Measurements from ENCODE around the gene CLCF1.

The CLCF1 gene

DNA sequence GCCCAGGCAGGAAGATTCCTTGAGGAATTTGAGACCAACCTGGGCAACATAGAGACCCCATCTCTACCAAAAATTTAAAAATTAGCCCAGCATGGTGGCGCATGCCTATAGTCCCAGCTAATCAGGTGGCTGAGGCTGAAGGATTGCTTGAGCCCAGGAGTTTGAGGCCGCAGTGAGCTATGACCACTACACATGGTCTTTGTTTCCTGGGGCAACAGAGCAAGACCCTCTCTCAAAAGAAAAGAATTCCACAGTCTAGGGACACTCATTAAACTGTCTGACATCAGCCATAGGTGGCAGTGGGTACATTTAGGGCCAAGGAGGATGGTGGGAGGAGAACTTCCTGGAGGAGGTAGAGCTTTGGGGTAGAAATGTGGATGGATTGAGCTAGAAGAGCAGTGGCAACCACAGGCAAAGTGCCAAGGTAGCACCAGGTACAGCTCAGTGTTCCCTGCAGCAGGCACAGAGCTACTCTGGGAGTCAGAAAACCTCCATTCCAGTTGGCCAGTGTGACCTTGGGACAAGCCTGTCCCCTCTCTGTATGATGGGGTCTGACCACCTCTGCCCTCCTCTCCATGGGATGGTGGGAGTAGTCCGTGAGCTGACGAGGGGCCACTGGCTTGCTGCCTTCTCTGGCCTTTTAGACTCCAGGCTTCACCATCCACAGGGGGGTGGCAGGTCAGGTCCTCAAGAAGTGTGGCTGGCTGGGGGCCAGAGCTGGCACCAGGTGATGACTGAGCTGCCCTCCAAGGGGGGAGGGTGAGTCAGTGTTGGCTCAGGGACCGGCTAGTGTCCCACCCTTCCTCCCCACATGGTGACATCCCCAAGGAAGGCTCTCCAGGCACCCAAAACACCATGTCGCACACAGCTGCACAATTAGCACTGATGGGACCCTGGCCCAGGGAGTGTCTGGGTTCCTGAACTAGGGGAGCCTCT is 3.7 kb upstream of the CLCF1 start:
- no peak overlapping the region for H3K4me3 ChIP-seq (ENCODE audit: low read depth, low read length)
- TF ChIP-seq CTCF (IDR thresholded peaks at IDR 0.05; ENCODE audit: control insufficient read depth, extremely low read depth, insufficient read depth): no peak
- no peak for DNase-seq (ENCODE audit: low read depth)

GRCh38 chr11:67376063-67376820 is 2.8 kb upstream of the CLCF1 start:
- TF ChIP-seq CTCF (IDR thresholded peaks at IDR 0.05; ENCODE audit: control insufficient read depth, extremely low read depth, insufficient read depth): no peak
- no peak for DNase-seq (ENCODE audit: low read depth)
- H3K4me3 ChIP-seq (ENCODE audit: low read depth, low read length): no peak overlapping the region

- TF ChIP-seq CTCF (IDR thresholded peaks at IDR 0.05; ENCODE audit: control insufficient read depth, extremely low read depth, insufficient read depth): no peak
- H3K4me3 ChIP-seq (ENCODE audit: low read depth, low read length): no peak overlapping the region
- no peak for DNase-seq (ENCODE audit: low read depth)
Observed at GRCh38 chr11:67375320-67376055, 2.1 kb upstream of the CLCF1 start.

DNA sequence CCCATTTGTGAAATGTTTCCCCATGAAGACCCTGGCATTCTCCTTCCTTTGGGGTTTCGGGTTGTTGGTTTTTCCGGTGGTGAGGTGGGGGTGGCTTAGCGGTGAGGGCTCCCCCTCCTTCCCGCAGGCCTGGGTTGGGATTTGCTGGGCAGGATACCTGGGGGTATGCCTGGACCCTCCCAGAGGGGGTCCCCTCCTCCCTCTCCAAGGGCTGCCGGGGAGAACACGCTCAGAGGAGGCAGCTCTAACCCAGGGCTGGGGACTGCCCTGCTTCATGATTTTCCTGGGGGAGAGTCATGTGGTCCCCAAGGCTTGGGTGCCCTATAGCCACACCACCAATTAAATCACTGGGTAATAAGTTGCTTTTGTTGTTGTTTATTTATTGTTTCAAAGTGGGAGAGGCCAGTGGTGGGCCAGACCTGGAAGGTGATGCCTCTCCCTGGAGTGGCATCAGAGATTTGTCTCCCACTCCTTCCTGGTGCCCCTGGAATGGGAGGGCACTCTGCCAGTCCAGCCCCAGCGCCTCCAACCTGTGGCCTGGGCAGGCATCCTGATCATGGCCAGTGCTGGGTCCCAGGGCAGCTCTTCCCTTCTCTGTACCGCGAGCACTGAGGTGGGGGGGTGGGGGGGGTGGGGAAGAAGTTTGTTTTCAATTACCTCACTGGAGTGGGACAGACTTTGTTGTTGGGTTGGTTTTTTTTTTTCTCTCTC is 1.3 kb upstream of the CLCF1 start:
- TF ChIP-seq CTCF (IDR thresholded peaks at IDR 0.05; ENCODE audit: control insufficient read depth, extremely low read depth, insufficient read depth): no peak
- DNase-seq (ENCODE audit: low read depth): no peak
- no peak overlapping the region for H3K4me3 ChIP-seq (ENCODE audit: low read depth, low read length)

DNA sequence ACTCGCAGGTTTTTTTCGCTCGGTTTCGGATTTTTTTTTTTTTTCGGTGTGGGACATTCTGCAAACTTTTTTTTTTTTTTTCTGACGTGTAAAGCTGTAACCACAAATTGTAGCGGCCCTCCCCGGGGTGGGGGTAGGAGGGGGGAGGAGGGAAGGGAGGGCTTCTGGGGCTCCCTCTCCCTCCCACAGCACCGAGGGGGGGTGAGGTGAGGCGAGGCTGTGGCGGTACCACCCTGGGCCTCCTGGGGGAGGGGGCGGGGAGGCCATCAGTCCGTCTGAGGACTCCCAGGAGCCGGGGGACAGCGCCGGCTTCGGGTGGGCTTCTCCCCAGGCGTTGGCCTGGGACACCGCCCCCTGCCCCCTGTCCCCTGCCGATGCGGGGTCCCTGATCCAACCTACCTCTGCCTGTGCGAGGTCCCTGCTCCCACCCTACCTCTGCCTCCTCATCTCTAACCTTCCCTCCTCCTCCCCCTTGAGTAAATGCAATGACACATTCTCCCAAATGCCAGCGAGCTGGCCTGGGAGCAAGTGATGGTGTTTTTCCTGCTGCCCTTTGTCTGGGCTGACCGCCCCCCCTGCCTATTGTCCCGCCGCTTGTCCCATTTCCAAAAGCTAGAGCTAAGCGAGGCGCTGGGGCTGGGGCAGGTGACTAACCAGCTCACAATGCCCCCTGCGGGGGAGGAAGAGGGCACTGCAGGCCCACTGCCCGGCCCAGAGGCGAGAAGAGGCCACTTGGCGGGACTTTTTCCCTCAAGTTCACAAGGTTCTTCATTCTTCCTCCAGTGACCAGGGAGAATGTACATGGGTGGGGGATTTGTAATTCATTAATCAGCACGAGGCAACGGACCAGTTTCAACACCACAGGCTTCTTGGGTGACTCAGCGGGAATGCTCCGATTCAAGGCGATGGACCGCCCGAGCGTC is 511 bp upstream of the CLCF1 start:
- no peak overlapping the region for H3K4me3 ChIP-seq (ENCODE audit: low read depth, low read length)
- no peak for TF ChIP-seq CTCF (IDR thresholded peaks at IDR 0.05; ENCODE audit: control insufficient read depth, extremely low read depth, insufficient read depth)
- no peak for DNase-seq (ENCODE audit: low read depth)

Data from LNCaP clone FGC (cell line).